NCI-H2029 (cell line): ENCODE data around the gene AGBL1.
"Not testable (repeated sequence)": the region's sequence is repeated elsewhere in the genome, so short reads cannot be mapped to it uniquely, and the experiment has no call there.

ENCODE experiments used
- DNase-seq: peaks from one replicate; lab custom pipeline; 2025; lab: John Stamatoyannopoulos, UW

Gene AGBL1

GRCh38 chr15:86875067-86875466 lies 795.4 kb downstream of the AGBL1 start:
- DNase-seq: no peak

GRCh38 chr15:86876387-86876944 lies 796.8 kb downstream of the AGBL1 start:
- no peak for DNase-seq

DNA sequence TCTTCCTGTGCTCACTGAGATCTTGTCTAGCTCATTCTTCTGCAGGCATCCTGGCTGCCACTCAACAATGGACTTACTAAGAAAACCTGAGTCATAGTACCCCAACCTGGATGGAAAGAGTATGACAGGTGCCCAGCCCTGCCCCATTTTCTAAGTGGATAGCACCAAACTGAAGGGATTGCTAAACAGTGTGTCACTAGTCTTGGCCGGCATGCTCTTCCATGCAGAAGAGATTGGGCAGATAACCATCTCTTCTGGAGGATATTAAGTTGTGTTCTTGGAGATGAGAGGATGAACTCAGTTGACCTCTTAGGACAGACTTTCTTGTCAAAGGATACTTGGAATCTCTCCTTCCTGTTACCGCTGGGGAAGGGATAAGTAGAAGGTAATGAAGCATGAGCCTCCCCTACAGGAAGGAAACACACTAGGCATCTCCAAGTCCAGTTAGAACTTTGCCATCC lies 797.5 kb downstream of the AGBL1 start:
- no peak for DNase-seq

DNA sequence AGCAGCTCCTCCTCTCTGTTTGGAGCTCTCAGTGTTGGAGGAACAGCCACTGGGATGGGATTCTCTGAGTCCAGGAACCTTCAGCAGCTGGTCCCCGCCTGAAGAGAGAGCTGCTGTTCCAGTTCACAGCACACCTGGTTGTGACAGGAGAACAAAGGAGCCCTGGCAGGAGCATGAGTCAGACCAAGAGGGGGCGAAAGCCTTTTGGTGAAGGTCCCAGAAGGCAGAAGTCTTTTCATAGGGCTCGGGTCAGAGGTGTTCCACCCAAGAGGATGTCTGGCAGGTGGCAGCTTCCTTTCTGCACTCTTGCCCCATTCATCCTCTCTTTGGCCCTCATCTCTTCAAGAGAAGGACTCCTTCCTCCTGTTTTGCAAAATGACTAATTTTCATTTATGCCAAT lies 799.2 kb downstream of the AGBL1 start:
- DNase-seq: not testable (repeated sequence)

DNA sequence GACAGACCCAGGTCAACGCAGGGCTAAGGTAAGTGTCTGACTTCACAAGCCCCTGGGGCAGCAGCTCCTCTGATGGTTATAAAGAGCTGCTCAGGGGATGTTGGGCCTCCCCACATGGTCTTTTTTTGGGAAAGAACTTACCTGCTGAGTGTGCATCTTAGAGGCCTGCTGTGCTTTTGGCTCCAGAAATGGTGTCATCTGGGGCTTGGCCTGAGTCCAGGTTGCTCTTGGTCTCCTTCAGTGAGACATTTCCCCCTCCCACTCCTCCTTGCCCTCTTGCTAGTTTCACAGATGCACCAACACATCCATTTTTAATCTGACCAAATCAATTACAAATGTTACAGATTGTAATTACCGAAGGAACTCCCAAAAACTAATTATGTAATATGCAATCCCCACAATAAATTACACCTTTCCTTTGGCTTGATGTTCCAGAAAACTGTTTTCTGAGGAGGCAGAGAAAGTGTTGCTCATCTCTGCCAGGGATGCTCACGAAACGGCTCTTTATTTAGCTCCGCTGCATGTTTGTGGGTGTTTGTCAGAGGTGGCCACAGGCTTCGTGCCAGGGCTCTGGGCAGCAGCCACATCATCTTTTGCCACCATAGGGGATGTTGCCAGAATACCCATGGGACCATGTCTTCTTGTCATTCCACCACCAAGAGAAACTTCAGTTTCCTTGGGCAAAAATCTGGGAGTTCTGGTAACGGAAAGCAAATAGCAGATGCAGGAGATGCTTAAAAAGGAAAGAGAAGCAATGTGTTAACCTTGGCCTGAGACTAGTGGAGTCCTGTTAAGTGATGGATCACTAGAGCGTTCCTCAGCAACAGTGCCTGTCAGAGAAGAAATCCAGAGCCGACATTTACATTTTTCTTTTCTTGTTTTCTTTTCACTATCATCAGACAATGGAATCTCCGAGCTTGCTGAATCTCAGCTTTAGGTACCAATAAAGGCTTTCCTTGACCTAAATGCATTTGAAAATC lies 799.9 kb downstream of the AGBL1 start:
- no peak for DNase-seq

- DNase-seq: no peak
Observed at GRCh38 chr15:86885616-86886015, 805.9 kb downstream of the AGBL1 start.

DNA sequence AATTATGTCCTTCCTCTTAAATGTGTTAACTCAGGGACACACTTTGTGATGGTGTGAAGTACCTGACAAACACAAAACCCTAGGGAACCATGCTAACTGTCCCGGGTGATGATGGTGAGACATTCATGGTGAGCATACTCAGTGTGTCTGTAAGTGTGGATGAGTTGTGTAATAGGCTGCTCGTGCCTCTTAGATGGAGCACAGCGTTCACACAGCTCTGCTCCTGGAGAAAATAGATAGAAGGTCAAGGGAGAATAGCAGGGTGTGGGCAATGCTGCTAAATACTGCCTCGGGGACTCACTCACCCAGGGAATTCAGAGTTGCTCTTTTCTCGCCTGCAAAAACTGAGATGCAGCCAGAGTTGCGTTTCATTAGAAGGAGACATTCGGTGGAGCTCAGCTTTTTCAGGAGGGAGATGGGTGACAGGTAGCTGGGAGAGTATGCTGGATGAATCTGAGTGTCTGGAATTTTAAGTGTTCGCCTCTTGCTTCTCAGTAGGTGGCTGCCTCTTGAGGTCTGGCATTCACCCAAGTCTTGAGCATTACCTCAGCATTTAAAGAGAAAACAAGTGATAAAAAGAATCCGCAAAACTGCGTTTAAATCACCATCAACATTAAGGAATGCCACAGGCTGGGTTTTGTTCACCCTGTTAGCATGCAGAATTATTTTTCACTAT lies 813.2 kb downstream of the AGBL1 start:
- no peak for DNase-seq

DNA sequence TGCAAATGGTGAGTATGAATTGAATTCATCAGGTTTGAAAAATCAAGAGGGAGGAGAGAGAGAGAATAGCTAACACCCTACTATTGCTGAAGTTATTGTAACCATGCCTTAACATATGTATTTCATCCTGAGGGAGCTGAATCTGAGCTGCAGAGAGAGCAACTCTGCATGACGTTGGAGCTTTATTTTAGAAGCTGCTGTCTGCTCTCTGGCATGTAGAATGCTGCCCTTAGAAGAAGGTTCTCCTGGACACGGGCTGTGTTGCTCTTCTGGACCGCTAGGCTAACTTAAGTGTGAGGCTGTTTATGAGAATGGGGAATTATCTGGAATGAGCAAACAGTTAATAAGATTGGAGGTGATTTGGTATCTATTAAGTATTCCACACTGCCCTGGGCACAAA lies 814.6 kb downstream of the AGBL1 start:
- DNase-seq: no peak

DNA sequence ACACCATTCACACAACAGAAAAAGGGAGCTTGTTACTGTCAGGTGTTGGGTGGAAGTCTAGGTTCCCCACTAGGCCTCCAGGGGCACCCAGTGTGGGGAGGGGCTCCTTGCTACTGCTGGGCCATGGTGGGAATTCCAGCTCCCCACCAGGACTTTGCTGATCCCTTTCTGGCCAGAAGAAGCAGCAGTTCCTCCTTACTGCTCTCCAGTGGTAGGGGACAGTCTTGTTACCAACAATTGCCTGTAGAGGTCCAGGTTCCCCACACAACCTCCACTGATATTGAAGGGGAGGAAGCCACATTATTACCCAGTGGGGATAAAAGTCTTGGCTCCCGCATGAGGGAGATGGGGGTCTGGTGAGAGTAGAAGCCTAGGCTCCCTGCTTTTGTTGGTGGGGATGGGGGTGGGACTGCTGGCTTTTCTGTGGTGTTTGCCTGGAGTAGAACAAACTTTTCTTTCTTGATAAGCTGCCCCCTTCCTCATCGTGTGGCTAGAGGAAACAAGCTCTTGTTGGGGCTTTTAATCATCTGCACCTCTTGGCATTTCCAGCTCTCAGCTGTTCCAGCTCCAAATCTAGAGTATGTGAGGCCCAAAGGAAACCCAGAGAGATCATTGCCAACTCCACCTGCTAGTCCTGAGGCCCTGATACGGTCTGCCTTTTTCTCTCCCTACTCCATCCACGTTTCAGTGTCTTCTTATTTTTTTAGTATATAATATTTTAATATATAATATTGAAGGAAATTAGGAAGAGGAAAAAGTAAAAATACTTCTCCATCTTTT lies 824.2 kb downstream of the AGBL1 start:
- no peak for DNase-seq

GRCh38 chr15:86905625-86906256 lies 826.1 kb downstream of the AGBL1 start:
- no peak for DNase-seq

DNA sequence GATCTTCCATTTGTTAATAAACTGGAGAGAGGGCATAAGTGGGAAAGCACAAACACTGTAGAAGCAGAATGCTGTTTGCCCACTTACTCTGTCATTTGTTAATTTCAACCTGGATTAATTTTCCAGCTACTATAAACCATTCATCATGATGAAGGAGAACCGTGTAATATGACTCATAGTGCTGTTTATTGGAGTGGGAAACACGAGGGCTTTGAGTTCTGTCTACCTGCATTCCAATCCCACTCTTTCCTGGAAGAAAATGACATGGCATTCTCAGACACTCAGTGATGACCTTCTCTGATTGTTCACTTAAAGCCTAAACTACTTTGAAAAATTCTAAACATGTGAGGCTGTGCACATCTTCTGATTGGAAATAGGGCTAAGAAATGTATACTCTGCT lies 826.7 kb downstream of the AGBL1 start:
- no peak for DNase-seq

GRCh38 chr15:86911022-86911421 lies 831.4 kb downstream of the AGBL1 start:
- DNase-seq: no peak

- DNase-seq: no peak
Observed at GRCh38 chr15:86912661-86913060, 833.0 kb downstream of the AGBL1 start.

DNA sequence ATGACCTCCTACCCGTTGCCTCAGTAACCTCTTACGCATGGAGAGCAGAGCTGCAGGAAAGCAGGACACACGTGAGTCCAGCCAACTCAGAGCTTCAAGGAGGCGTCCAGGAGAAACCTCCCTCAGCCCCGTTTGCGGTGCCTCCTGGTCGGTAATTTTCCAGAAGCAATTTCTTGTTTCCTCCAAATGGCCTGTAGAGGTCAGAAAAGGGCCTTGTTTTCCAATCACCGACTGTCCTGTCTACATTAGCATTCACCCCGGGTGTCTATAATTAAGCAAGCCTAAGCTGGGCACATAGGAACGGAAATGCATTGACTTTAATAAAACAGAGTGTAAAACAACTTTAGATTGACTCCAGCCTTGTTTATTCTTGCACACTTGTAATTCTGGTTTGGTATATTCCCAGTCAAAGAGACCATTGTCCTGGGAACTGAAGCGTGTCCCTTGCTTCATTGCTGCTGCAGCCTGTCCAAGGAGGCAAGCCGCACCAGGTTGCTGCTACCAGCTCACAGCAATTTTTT lies 836.2 kb downstream of the AGBL1 start:
- DNase-seq: no peak

GRCh38 chr15:86916671-86917360 lies 837.1 kb downstream of the AGBL1 start:
- no peak for DNase-seq

DNA sequence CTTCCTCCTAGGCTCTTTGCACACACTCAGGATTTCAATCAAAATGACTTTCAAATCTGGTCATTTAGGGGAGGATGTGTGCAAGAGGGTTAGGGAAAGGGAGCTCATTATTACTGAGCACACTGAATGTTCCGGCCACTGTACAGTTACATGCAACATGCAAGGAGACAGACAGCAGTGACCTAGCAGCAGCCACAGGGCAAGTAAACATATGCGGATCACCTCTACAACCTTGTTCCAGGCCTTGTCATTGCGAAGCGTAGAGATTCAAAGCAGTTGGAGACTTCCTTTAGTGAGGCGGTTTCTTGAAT lies 837.6 kb downstream of the AGBL1 start:
- no peak for DNase-seq

- DNase-seq: no peak
Observed at GRCh38 chr15:86919581-86919980, 839.9 kb downstream of the AGBL1 start.

GRCh38 chr15:86929461-86929860 lies 849.8 kb downstream of the AGBL1 start:
- DNase-seq: no peak

DNA sequence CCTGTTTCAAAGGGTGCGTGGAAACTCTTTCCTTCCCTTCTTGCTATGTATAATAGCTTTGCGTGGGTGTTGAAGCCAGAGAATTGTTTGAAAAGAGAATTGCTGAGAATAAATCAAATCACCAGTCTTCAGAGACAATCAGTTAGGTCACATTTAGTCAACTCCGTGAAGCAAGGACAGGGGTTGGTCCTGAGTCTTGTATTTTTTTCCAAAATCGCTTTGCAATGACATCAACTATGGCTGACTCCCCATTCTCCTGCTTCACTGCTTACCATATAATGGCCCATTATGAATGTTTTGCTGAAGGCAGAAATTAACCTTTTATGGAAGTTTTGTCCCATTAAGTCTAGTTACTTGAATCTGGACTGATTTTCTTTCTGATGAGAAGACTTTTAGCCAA lies 852.8 kb downstream of the AGBL1 start:
- no peak for DNase-seq

DNA sequence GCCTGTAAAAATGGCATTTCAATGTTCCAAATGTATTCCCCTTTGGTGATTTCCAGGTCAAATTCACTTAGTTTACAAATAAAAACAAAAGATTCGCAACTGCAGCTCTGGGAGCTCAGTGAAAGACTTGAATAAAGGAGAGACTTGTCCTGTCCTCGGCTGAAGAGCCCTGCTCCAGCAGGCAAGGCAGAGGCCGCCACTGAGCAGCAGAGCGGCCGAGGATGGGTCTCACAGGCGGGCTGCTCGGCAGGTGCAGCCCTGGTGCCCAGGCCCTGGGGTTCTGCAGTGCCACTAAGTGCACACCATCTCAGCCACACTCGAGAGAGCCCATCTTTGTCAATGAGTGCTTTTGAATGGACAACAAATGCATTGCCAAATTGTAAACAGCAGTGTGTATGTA lies 856.2 kb downstream of the AGBL1 start:
- no peak for DNase-seq

DNA sequence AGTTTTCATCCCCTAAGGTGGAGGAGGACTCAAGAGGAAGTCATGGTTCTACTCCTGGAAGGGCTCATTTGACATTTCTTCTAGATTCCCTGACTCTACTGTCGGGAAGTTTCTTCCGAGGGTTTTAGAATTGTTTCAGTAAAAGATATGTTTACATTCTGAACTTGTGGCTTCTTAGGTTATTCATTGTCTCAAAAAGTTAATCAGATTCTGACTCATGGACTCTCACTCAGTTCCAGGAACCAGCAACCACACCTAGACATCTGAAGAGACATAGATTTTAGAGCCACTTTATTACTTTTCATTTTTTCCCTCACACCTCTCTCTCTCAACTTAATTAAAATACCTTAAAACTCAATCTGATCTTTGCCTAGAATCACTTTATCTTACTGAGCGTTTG lies 862.6 kb downstream of the AGBL1 start:
- DNase-seq: no peak
